Parathyroid adenoma (tissue), 2 donors: ENCODE measurements around the gene ARHGEF28.

Experiments used
- H2AFZ ChIP-seq: fragments of 300-600 bp; sonication (generic); one replicate; pipeline ENCODE4 v1.7.0; 2017; ENCODE audit warnings: antibody characterized with exemption, mild to moderate bottlenecking
- H3K27ac ChIP-seq: fragments of 300-600 bp; sonication (generic); one replicate; pipeline ENCODE4 v1.7.0; 2017
- H3K27me3 ChIP-seq: fragments of 300-600 bp; sonication (generic); one replicate; pipeline ENCODE4 v1.7.0; 2017; ENCODE audit warnings: low read length; ENCODE audit not compliant: control insufficient read depth, insufficient read depth
- H3K36me3 ChIP-seq: fragments of 300-600 bp; sonication (generic); one replicate; pipeline ENCODE4 v1.7.0; 2017; ENCODE audit warnings: low read length; ENCODE audit not compliant: control insufficient read depth, insufficient read depth
- H3K4me1 ChIP-seq: fragments of 300-600 bp; sonication (generic); one replicate; pipeline ENCODE4 v1.7.0; 2017; ENCODE audit warnings: control low read depth
- H3K4me2 ChIP-seq: fragments of 300-600 bp; sonication (generic); one replicate; pipeline ENCODE4 v1.7.0; 2017; ENCODE audit warnings: low read length
- H3K4me3 ChIP-seq: fragments of 300-600 bp; sonication (generic); one replicate; pipeline ENCODE4 v1.7.0; 2017; ENCODE audit warnings: low read depth, low read length
- H3K79me2 ChIP-seq: fragments of 300-600 bp; sonication (generic); one replicate; pipeline ENCODE4 v1.7.0; 2017; ENCODE audit warnings: control low read depth
- H3K9ac ChIP-seq: fragments of 300-600 bp; sonication (generic); one replicate; pipeline ENCODE4 v1.7.0; 2017; ENCODE audit warnings: mild to moderate bottlenecking
- H3K9me3 ChIP-seq: fragments of 300-600 bp; sonication (generic); one replicate; pipeline ENCODE4 v1.7.0; 2017; ENCODE audit warnings: low read length; ENCODE audit not compliant: control insufficient read depth
- CTCF ChIP-seq: fragments of 300-600 bp; sonication (generic); IDR thresholded peaks from one replicate; pipeline ENCODE4 v1.7.0; 2017; ENCODE audit warnings: antibody characterized with exemption, mild to moderate bottlenecking
- donor health status: primary hyperparathyroidism.

ARHGEF28 gene

GRCh38 chr5:73729329-73729728, 103.3 kb downstream of the ARHGEF28 start:
- no peaks in the 10 kb centered on the region for H3K27me3 ChIP-seq
- H3K4me2 ChIP-seq = no peak overlapping the region
- no peak overlapping the region for H3K9ac ChIP-seq
- no peak overlapping the region for H3K4me3 ChIP-seq
- no peak overlapping the region for H3K27ac ChIP-seq
- H2AFZ ChIP-seq = no peak overlapping the region
- H3K9me3 ChIP-seq = no peaks in the 10 kb centered on the region
- no peaks in the 10 kb centered on the region for H3K36me3 ChIP-seq
- no peak for TF ChIP-seq CTCF
- no peaks in the 10 kb centered on the region for H3K4me1 ChIP-seq
- no peaks in the 10 kb centered on the region for H3K79me2 ChIP-seq

- TF ChIP-seq CTCF = no peak
- Histone ChIP-seq H3K4me3 (no peak overlapping the region), H3K79me2 (no peaks in the 10 kb centered on the region), H3K9ac (no peak overlapping the region), H3K27ac (no peak overlapping the region), H3K4me2 (no peak overlapping the region), H2AFZ (no peak overlapping the region), H3K9me3 (no peaks in the 10 kb centered on the region), H3K4me1 (no peaks in the 10 kb centered on the region), H3K27me3 (no peaks in the 10 kb centered on the region), H3K36me3 (no peaks in the 10 kb centered on the region)
Observed at GRCh38 chr5:73732045-73732444, 106.0 kb downstream of the ARHGEF28 start.

GRCh38 chr5:73733219-73733618, 107.2 kb downstream of the ARHGEF28 start:
- Histone ChIP-seq H3K36me3 (no peaks in the 10 kb centered on the region), H3K4me3 (no peak overlapping the region), H3K4me1 (no peaks in the 10 kb centered on the region), H2AFZ (no peak overlapping the region), H3K27ac (no peak overlapping the region), H3K9me3 (no peaks in the 10 kb centered on the region), H3K4me2 (no peak overlapping the region), H3K27me3 (no peaks in the 10 kb centered on the region), H3K79me2 (no peaks in the 10 kb centered on the region), H3K9ac (no peak overlapping the region)
- no peak for TF ChIP-seq CTCF

- Histone ChIP-seq H3K36me3 (no peaks in the 10 kb centered on the region), H3K4me2 (no peak overlapping the region), H3K9me3 (no peaks in the 10 kb centered on the region), H3K4me3 (no peak overlapping the region), H2AFZ (no peak overlapping the region), H3K27ac (no peak overlapping the region), H3K27me3 (no peaks in the 10 kb centered on the region), H3K79me2 (no peaks in the 10 kb centered on the region), H3K4me1 (no peaks in the 10 kb centered on the region), H3K9ac (no peak overlapping the region)
- TF ChIP-seq CTCF = no peak
Observed at GRCh38 chr5:73735032-73735734, 109.2 kb downstream of the ARHGEF28 start.

- Histone ChIP-seq H3K9me3 (no peaks in the 10 kb centered on the region), H3K9ac (no peak overlapping the region), H3K27me3 (no peaks in the 10 kb centered on the region), H3K79me2 (no peaks in the 10 kb centered on the region), H2AFZ (no peak overlapping the region), H3K4me3 (no peak overlapping the region), H3K4me1 (no peaks in the 10 kb centered on the region), H3K36me3 (no peaks in the 10 kb centered on the region), H3K27ac (no peak overlapping the region), H3K4me2 (no peak overlapping the region)
- TF ChIP-seq CTCF = no peak
Observed at GRCh38 chr5:73739650-73740049, 113.7 kb downstream of the ARHGEF28 start.
